Measurements from ENCODE around the gene INSC. TPM values are rescaled to one million over a fixed set of nuclear protein-coding genes. Genes with fewer than 3 reads are reported as not detected.

Gene INSC
- total RNA-seq, 2 donors from 2014 or later, result 1.6 TPM

- intact Hi-C loops (cut with DNase I), result no loop called here
- TF ChIP-seq CTCF (IDR thresholded peaks at IDR 0.05), result no peak
- no peaks in the 10 kb centered on the region for H3K4me1 ChIP-seq
- no peaks in the 10 kb centered on the region for H3K9me3 ChIP-seq
- H3K36me3 ChIP-seq, result no peaks in the 10 kb centered on the region
- DNase-seq, result no peak
- H3K9ac ChIP-seq (ENCODE audit: low read depth in 2 of 2, low read length in 2 of 2), result no peak overlapping the region
- no peak overlapping the region for H3K4me3 ChIP-seq
- no peak overlapping the region for H3K27ac ChIP-seq
- no peaks in the 10 kb centered on the region for H3K27me3 ChIP-seq
Observed at GRCh38 chr11:15215005-15215404, 100.3 kb downstream of the INSC start.

GRCh38 chr11:15216678-15217077 lies 102.0 kb downstream of the INSC start:
- intact Hi-C loops (cut with DNase I), result no loop called here
- no peak for DNase-seq
- no peak for TF ChIP-seq CTCF (IDR thresholded peaks at IDR 0.05)

GRCh38 chr11:15217416-15217815 lies 102.7 kb downstream of the INSC start:
- H3K36me3 ChIP-seq, result no peaks in the 10 kb centered on the region
- H3K4me1 ChIP-seq, result no peaks in the 10 kb centered on the region
- H3K27me3 ChIP-seq, result no peaks in the 10 kb centered on the region
- no peak overlapping the region for H3K27ac ChIP-seq
- no peak overlapping the region for H3K4me3 ChIP-seq
- no peak overlapping the region for H3K9ac ChIP-seq (ENCODE audit: low read depth in 2 of 2, low read length in 2 of 2)
- no peak for DNase-seq
- no peak for TF ChIP-seq CTCF (IDR thresholded peaks at IDR 0.05)
- no peaks in the 10 kb centered on the region for H3K9me3 ChIP-seq
- intact Hi-C loops (cut with DNase I), result no loop called here

More at GRCh38 chr11:15216678-15217077, 102.0 kb downstream of the INSC start:
- Histone ChIP-seq H3K27ac (no peak overlapping the region), H3K9ac (ENCODE audit: low read depth in 2 of 2, low read length in 2 of 2) (no peak overlapping the region), H3K4me3 (no peak overlapping the region), H3K27me3 (no peaks in the 10 kb centered on the region), H3K4me1 (no peaks in the 10 kb centered on the region), H3K9me3 (no peaks in the 10 kb centered on the region), H3K36me3 (no peaks in the 10 kb centered on the region)

- no peak for DNase-seq
- H3K27me3 ChIP-seq, result no peaks in the 10 kb centered on the region
- no peak overlapping the region for H3K27ac ChIP-seq
- intact Hi-C loops (cut with DNase I), result no loop called here
- no peak overlapping the region for H3K9ac ChIP-seq (ENCODE audit: low read depth in 2 of 2, low read length in 2 of 2)
- no peak for TF ChIP-seq CTCF (IDR thresholded peaks at IDR 0.05)
- H3K9me3 ChIP-seq, result no peaks in the 10 kb centered on the region
- H3K4me1 ChIP-seq, result no peaks in the 10 kb centered on the region
- H3K4me3 ChIP-seq, result no peak overlapping the region
- no peaks in the 10 kb centered on the region for H3K36me3 ChIP-seq
Observed at GRCh38 chr11:15222777-15223176, 108.1 kb downstream of the INSC start.

- H3K9me3 ChIP-seq, result no peaks in the 10 kb centered on the region
- no peak for TF ChIP-seq CTCF (IDR thresholded peaks at IDR 0.05)
- no peak overlapping the region for H3K27ac ChIP-seq
- no peaks in the 10 kb centered on the region for H3K27me3 ChIP-seq
- H3K4me3 ChIP-seq, result no peak overlapping the region
- no peaks in the 10 kb centered on the region for H3K36me3 ChIP-seq
- no peak for DNase-seq
- no peak overlapping the region for H3K9ac ChIP-seq (ENCODE audit: low read depth in 2 of 2, low read length in 2 of 2)
- H3K4me1 ChIP-seq, result no peaks in the 10 kb centered on the region
- intact Hi-C loops (cut with DNase I), result no loop called here
Observed at GRCh38 chr11:15223318-15223717, 108.6 kb downstream of the INSC start.

- Histone ChIP-seq H3K27me3 (no peaks in the 10 kb centered on the region), H3K36me3 (no peaks in the 10 kb centered on the region), H3K4me1 (no peaks in the 10 kb centered on the region), H3K9me3 (no peaks in the 10 kb centered on the region), H3K4me3 (no peak overlapping the region), H3K27ac (no peak overlapping the region), H3K9ac (ENCODE audit: low read depth in 2 of 2, low read length in 2 of 2) (no peak overlapping the region)
- DNase-seq, result no peak
- intact Hi-C loops (cut with DNase I), result no loop called here
- TF ChIP-seq CTCF (IDR thresholded peaks at IDR 0.05), result no peak
Observed at GRCh38 chr11:15224466-15224865, 109.7 kb downstream of the INSC start.

All from colonic mucosa (tissue), 4 donors.